Measurements from ENCODE around the gene NRXN2. TPM values are rescaled to one million over a fixed set of nuclear protein-coding genes. Genes with fewer than 3 reads are reported as not detected.
"Not testable (repeated sequence)": the region's sequence is repeated elsewhere in the genome, so short reads cannot be mapped to it uniquely, and the experiment has no call there.

The NRXN2 gene
- total RNA-seq, 2 experiments from 2014 or later, result 0.24 to 0.35 TPM

DNA sequence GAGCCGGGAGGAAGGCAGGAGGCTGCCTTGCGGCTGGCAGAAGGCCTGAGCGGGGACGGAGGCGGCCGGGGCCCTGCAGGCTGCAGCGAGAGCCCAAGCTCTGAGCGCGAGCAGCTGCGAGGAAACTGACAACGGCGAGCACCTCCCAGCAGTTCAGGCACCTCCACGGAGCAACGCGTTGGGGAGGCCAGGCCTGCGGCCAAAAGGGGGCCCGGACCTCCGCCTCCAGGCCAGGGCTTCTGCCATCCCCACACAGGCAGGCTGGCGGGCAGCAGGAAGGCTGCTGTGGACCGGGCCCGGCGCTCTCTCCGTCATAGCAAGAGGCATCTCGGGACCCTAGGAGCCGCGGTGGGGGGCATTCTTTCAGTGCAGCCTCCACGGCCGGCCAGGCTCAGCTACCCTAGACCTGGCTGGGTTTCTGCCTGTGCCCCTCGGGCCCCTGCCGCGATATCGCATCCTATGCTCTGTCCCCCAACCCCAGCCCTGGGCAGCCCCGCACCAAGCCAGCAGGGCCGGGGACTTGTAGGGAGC, 154.9 kb downstream of the NRXN2 start:
- no peak for DNase-seq
- H3K36me3 Mint-ChIP-seq (ENCODE audit: low read depth), result no peaks in the 10 kb centered on the region
- no peak overlapping the region for H3K4me3 Mint-ChIP-seq
- intact Hi-C loops (cut with micrococcal nuclease), result no loop called here
- H3K4me1 Mint-ChIP-seq (ENCODE audit: low read depth), result peaks cover 4% of the 10 kb centered on the region
- no peaks in the 10 kb centered on the region for H3K27me3 Mint-ChIP-seq (ENCODE audit: low read depth)
- H3K9me3 Mint-ChIP-seq, result no peaks in the 10 kb centered on the region
- CTCF ChIA-PET, result no interaction called here
- no peak overlapping the region for H3K27ac Mint-ChIP-seq

DNA sequence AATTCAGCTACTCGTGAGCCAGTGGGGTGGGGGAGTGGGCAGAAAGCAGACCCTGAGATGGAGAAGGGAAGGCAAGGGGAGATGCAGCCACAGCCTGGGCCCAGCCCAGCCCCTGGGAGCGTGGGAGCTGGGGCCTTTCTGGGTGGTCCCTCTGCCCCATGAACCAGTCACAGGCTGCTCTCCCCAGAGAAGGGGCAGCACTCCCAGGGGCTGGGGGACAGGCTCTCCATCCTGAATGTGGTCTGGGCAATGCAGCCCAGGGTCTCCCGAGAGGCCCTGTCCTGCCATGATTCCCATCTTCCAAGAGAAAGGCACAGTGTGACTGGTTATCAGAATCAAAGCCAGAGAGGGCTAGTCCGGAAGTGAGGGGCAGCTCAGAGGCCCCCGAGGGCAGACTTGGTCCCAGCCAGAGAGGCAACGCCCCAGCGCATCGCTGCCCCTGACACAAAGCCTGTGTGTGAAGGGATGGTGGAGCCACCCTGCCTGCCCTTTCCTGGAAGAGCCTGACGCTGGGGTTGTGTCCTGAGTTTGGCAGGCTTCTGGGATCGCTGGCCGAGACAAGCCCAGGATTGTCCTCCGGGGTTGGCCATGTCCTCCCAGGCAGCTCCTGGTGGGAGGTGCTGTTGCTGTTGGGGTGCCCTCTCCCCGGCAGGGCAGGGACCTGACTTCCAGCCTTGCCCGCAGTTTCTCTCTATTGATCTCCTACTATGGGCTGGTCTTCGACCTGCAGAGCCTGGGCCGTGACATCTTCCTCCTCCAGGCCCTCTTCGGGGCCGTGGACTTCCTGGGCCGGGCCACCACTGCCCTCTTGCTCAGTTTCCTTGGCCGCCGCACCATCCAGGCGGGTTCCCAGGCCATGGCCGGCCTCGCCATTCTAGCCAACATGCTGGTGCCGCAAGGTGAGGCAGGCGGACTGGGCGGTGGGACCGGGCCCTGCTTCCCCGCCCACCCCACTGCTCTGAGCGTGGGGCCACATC, 155.8 kb downstream of the NRXN2 start:
- DNase-seq, result no peak
- Mint-ChIP-seq H3K27me3 (ENCODE audit: low read depth) (no peaks in the 10 kb centered on the region), H3K9me3 (no peaks in the 10 kb centered on the region), H3K4me1 (ENCODE audit: low read depth) (peaks cover 4% of the 10 kb centered on the region), H3K27ac (peak overlapping the region; percentile 54), H3K4me3 (peak overlapping the region; percentile 44), H3K36me3 (ENCODE audit: low read depth) (no peaks in the 10 kb centered on the region)
- CTCF ChIA-PET, result no interaction called here
- intact Hi-C loops (cut with micrococcal nuclease), result no loop called here

DNA sequence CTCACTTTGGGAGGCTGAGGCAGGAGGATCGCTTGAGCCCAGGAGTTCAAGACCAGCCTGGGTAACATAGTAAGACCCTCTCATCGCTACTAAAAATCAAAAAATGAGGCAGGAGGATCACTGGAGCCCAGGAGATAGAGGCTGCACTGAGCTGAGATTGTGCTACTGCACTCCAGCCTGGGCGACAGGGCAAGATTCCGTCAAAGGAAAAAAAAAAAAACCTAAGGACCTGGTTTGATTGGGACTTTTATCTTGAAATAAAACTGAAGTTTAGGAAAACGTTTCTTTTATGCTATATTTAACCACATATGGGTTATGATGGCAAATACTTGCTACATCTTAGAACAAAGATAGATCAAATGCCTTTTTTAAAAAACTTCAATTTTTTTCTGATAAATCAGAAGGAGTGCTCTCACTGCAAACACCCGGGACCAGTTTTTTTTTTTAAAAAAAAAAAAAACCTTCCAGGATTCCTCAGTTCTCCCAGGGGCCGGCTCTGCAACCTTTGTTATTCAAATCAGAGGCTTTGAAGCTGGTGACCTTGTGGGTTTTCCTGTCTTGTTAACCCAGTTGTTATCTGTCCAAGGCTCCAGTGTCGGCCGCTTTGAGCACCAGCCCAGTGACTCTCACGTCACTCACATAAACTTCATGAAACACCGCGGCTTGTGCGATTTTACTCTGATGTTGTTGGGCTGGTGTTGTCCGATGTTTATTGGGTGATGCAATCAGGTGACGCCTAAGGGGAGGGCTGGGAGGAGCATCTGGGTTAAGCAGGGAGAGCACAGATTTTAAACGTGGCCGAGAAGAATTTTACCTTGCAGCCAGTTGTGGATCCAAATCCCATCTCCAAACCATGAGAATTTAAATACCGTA, 156.7 kb downstream of the NRXN2 start:
- peaks cover 4% of the 10 kb centered on the region for H3K4me1 Mint-ChIP-seq (ENCODE audit: low read depth)
- no peaks in the 10 kb centered on the region for H3K27me3 Mint-ChIP-seq (ENCODE audit: low read depth)
- CTCF ChIA-PET, result no interaction called here
- no peaks in the 10 kb centered on the region for H3K9me3 Mint-ChIP-seq
- H3K4me3 Mint-ChIP-seq, result peak overlapping the region; percentile 44
- DNase-seq, result peak; percentile 79
- no peaks in the 10 kb centered on the region for H3K36me3 Mint-ChIP-seq (ENCODE audit: low read depth)
- H3K27ac Mint-ChIP-seq, result peak overlapping the region; percentile 54
- intact Hi-C loops (cut with micrococcal nuclease), result no loop called here

DNA sequence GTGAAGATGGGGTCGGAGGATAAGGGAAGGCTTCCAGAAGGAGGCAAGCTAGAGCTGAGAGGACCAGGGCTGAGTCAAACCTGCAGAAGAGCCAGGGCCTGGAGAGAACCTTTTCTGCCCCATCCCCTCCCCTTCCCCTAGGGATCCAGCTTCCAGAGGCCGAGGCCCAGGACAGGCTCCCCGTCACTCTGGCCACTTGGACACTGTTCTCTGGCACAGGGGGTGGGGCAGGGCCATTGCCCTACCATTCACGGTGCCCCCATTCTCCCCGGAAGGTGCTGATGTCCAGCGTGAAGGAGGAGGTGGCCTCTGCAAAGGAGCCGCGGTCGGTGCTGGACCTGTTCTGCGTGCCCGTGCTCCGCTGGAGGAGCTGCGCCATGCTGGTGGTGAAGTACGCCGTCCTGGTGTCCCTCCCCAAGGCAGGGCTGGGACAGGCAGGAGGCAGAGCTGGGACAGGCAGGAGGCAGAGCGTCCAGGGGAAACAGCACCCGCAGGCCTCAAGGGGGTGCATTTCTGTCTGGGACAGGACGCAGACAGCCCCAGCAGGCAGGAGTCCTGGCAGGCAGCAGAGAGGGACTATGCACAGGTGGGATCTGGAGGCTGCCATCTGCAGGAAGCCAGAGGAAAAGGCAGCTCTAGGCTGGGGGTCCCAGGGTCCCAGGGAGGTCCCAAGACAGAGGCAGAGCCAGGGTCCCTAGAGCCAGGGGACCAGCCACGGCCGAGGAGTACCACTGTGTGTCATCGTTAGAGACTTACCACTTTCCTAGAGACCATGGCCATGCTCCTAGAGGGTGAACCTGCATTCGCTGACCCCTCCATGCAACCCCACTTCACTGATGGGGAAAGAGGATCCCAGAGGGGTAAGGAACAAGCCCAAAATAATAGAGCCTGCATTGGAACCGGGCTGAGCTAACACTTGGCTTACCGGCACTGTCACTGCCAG, 157.8 kb downstream of the NRXN2 start:
- intact Hi-C loops (cut with micrococcal nuclease), result no loop called here
- H3K27me3 Mint-ChIP-seq (ENCODE audit: low read depth), result no peaks in the 10 kb centered on the region
- H3K27ac Mint-ChIP-seq, result no peak overlapping the region
- peaks cover 4% of the 10 kb centered on the region for H3K4me1 Mint-ChIP-seq (ENCODE audit: low read depth)
- H3K36me3 Mint-ChIP-seq (ENCODE audit: low read depth), result no peaks in the 10 kb centered on the region
- H3K9me3 Mint-ChIP-seq, result no peaks in the 10 kb centered on the region
- no peak overlapping the region for H3K4me3 Mint-ChIP-seq
- CTCF ChIA-PET, result no interaction called here
- no peak for DNase-seq

DNA sequence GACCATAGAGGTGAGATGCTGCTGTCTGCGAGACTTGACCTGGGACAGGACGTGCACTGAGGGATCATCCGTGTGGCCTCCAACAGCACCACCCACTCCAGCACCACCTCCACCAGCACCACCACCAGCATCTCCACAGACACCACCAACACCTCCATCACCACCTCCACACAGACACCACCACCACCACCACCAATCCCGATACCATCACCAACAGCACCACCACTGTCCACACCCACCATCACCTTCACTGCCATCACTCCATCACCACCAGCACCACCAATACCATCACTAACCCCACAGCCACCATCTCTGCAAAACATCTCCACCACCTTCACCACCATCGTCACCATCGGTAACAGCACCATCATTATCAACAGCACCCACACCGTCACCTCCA, 158.6 kb downstream of the NRXN2 start:
- no peak overlapping the region for H3K4me3 Mint-ChIP-seq
- H3K36me3 Mint-ChIP-seq (ENCODE audit: low read depth), result no peaks in the 10 kb centered on the region
- peaks cover 4% of the 10 kb centered on the region for H3K4me1 Mint-ChIP-seq (ENCODE audit: low read depth)
- CTCF ChIA-PET, result no interaction called here
- H3K27ac Mint-ChIP-seq, result no peak overlapping the region
- H3K27me3 Mint-ChIP-seq (ENCODE audit: low read depth), result no peaks in the 10 kb centered on the region
- no peaks in the 10 kb centered on the region for H3K9me3 Mint-ChIP-seq
- intact Hi-C loops (cut with micrococcal nuclease), result no loop called here
- no peak for DNase-seq

DNA sequence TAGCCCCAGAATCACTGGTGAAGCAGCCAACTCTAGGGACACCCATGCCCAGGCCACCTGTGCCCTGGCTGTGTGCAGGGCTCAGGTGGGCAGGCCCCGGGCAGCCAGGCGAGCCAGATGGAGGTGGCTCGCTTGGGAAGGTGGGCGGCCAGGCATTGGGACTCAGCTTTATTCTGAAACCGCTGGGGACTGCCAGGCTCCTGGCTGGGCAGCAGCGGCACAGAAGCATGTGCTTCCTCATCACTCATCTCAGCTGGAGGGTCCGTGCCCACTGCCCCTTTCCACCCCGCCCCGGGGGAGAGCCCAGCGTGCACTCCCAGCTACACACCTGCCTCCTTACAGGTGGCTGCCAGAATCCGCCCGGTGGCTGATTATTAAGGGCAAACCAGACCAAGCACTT, 159.0 kb downstream of the NRXN2 start:
- no peak overlapping the region for H3K4me3 Mint-ChIP-seq
- no peaks in the 10 kb centered on the region for H3K27me3 Mint-ChIP-seq (ENCODE audit: low read depth)
- intact Hi-C loops (cut with micrococcal nuclease), result no loop called here
- no peaks in the 10 kb centered on the region for H3K9me3 Mint-ChIP-seq
- DNase-seq, result no peak
- no peak overlapping the region for H3K27ac Mint-ChIP-seq
- H3K36me3 Mint-ChIP-seq (ENCODE audit: low read depth), result no peaks in the 10 kb centered on the region
- peaks cover 4% of the 10 kb centered on the region for H3K4me1 Mint-ChIP-seq (ENCODE audit: low read depth)
- CTCF ChIA-PET, result no interaction called here

DNA sequence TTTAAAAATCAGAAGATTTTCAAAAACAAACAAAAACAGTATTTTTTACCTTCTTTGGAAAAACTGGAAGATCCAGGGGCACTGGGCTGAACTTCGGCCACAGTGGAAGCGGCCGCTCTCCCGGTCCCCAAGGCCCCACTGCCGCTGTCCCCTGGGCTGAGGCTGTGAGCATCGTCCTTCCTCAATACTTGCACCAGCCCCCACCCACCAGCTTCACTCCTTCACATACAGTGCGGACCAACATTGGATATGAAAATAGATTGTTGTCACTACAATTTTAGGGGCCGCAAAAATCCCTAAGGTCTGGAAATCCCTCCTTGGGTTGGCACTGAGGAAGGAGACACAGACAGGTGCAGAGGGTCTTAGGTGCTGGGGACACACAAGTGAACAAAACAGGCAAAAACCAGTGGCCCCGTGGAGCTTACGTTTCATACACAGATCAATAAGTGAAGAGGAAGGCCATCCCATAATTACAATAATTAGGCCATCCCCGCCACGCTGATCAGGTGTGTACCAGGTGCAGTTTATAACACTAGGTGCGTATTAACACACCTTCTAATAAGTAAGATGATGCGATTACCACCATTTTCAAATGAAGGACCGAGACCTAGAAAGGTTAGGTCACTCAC, 160.2 kb downstream of the NRXN2 start:
- DNase-seq, result no peak
- Mint-ChIP-seq H3K27me3 (ENCODE audit: low read depth) (no peaks in the 10 kb centered on the region), H3K4me1 (ENCODE audit: low read depth) (peaks cover 4% of the 10 kb centered on the region), H3K4me3 (no peak overlapping the region), H3K27ac (no peak overlapping the region), H3K36me3 (ENCODE audit: low read depth) (no peaks in the 10 kb centered on the region), H3K9me3 (no peaks in the 10 kb centered on the region)
- CTCF ChIA-PET, result no interaction called here
- intact Hi-C loops (cut with micrococcal nuclease), result no loop called here

DNA sequence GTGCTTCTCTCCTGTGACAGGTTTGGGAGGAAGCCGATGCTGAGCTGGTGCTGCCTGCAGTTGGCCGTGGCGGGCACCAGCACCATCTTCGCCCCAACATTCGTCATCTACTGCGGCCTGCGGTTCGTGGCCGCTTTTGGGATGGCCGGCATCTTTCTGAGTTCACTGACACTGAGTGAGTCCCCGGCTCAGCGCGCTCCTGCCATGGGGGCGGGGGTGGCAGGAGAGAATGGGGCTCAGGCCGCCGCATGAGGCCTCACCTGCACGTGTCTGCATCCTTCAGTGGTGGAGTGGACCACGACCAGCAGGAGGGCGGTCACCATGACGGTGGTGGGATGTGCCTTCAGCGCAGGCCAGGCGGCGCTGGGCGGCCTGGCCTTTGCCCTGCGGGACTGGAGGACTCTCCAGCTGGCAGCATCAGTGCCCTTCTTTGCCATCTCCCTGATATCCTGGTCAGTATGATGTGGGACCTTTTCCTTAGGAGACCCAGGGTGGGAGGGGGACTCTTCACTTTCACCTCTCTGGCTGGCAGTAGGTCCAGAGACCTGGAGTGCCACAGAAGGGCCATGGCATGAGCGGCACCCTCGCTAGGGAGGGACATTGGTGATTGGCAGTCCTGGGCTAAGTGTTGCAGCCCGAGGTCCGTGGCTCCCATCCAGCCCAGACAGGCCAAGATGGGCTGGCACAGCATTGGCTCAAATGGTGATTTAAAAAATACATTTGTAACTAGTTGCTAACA, 160.8 kb downstream of the NRXN2 start:
- Mint-ChIP-seq H3K9me3 (no peaks in the 10 kb centered on the region), H3K36me3 (ENCODE audit: low read depth) (no peaks in the 10 kb centered on the region), H3K4me1 (ENCODE audit: low read depth) (peaks cover 4% of the 10 kb centered on the region), H3K27ac (no peak overlapping the region), H3K4me3 (no peak overlapping the region), H3K27me3 (ENCODE audit: low read depth) (no peaks in the 10 kb centered on the region)
- intact Hi-C loops (cut with micrococcal nuclease), result no loop called here
- no peak for DNase-seq
- CTCF ChIA-PET, result no interaction called here

DNA sequence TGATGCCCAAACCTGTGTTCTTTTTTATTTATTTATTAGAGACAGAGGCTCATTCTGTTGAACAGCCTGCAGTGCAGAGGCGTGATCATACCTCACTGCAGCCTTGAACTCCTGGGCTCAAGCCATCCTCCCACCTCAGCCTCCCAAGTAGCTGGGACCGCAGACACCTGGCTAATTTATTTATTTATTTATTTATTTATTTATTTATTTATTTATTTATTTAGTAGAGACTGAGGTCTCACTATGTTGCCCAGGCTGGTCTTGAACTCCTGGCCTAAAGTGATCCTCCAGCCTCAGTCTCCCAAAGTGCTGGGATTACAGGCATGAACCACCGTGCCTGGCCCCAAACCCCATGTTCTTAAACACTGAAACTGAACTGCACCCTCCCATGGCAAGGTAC, 161.6 kb downstream of the NRXN2 start:
- intact Hi-C loops (cut with micrococcal nuclease); H3K36me3 Mint-ChIP-seq (ENCODE audit: low read depth); H3K27me3 Mint-ChIP-seq (ENCODE audit: low read depth); H3K27ac Mint-ChIP-seq; H3K9me3 Mint-ChIP-seq; H3K4me3 Mint-ChIP-seq; CTCF ChIA-PET; DNase-seq; H3K4me1 Mint-ChIP-seq (ENCODE audit: low read depth): not testable (repeated sequence)

DNA sequence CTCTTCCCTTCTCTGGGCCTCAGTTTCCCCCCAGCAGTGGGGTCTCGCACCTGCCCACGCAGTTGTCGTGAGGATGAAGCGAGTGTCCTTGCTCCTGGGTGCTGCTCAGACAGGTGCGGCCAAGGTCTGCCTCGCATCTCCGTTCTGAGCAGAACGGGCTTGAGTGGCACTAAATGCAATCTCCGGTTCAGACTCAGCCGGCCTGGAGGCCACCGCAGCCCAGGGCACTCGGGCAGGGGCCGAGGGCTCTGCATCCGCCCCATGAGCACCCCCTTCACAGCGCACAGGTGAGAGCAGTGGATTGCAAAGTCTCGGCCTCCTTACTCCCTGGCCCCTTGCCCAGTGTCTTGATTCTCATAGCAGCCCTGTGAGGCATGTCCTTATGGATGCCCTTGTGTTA, 162.1 kb downstream of the NRXN2 start:
- DNase-seq, result no peak
- no peaks in the 10 kb centered on the region for H3K9me3 Mint-ChIP-seq
- intact Hi-C loops (cut with micrococcal nuclease), result no loop called here
- CTCF ChIA-PET, result no interaction called here
- no peak overlapping the region for H3K4me3 Mint-ChIP-seq
- no peaks in the 10 kb centered on the region for H3K36me3 Mint-ChIP-seq (ENCODE audit: low read depth)
- H3K27ac Mint-ChIP-seq, result no peak overlapping the region
- no peaks in the 10 kb centered on the region for H3K4me1 Mint-ChIP-seq (ENCODE audit: low read depth)
- no peaks in the 10 kb centered on the region for H3K27me3 Mint-ChIP-seq (ENCODE audit: low read depth)

DNA sequence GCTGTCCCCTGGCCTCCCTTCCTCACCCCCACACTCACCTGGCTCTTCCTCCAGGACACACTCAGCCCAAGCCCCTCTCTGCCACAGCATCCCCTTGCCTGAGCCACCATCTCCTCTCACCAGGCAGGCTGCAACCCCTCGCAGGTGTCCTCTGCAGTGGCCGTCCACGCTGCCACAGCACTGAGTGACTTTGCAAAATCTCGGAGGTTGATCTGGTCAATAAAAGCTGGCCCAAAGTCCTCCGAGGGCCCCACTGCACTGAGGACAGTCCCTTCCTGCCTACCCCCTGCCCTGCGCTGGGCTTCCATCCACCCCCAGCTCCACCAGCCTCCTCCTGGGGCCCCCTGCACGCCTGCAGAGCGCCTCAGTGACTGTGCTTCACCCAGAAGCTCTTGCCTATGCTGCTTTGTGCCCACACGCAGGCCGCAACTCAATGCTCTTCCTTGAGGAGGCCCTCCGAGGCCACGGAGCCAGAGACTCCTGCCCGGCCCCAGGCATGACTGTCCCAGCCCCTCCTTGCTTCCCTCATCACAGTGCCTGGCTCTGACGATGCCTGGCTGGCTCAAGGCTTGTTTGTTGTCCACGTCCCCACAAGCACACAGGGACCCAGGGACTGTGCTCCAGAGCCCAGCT, 162.7 kb downstream of the NRXN2 start:
- Mint-ChIP-seq H3K27ac (no peak overlapping the region), H3K27me3 (ENCODE audit: low read depth) (no peaks in the 10 kb centered on the region), H3K36me3 (ENCODE audit: low read depth) (no peaks in the 10 kb centered on the region), H3K4me1 (ENCODE audit: low read depth) (no peaks in the 10 kb centered on the region), H3K9me3 (no peaks in the 10 kb centered on the region), H3K4me3 (no peak overlapping the region)
- no peak for DNase-seq
- intact Hi-C loops (cut with micrococcal nuclease), result no loop called here
- CTCF ChIA-PET, result no interaction called here
